ENCODE data around the gene HERC4.

DNA sequence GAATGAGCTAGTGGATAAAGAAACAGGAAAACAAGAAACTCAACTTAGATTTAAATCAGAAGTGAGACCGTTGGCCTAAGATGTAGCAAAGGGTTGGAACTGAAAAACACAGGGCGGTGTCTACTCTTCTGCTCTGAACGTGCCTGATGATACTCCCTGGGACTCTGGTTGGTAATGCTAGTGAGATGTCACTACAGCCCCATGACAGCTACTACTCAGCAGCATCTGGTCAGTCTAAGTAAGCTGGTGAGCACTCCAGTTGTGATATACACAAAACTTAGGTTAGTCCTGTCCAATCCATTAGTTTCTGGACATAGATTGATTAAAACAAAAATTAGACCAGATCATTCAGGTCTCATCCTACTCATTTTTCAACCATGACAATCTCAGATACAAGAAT is 49.6 kb upstream of the HERC4 start:
- TF ChIP-seq, protein P1, sequence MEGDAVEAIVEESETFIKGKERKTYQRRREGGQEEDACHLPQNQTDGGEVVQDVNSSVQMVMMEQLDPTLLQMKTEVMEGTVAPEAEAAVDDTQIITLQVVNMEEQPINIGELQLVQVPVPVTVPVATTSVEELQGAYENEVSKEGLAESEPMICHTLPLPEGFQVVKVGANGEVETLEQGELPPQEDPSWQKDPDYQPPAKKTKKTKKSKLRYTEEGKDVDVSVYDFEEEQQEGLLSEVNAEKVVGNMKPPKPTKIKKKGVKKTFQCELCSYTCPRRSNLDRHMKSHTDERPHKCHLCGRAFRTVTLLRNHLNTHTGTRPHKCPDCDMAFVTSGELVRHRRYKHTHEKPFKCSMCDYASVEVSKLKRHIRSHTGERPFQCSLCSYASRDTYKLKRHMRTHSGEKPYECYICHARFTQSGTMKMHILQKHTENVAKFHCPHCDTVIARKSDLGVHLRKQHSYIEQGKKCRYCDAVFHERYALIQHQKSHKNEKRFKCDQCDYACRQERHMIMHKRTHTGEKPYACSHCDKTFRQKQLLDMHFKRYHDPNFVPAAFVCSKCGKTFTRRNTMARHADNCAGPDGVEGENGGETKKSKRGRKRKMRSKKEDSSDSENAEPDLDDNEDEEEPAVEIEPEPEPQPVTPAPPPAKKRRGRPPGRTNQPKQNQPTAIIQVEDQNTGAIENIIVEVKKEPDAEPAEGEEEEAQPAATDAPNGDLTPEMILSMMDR (IDR thresholded peaks at IDR 0.05 in 8 of 11, conservative IDR thresholded peaks at IDR 0.05 in 3 of 11) = no peak
- TF ChIP-seq POLR2AphosphoS5 (IDR thresholded peaks at IDR 0.05) (no peak), POLR2A (IDR thresholded peaks at IDR 0.05) (no peak)

All from spleen (tissue), 7 donors.